SU-DHL-6 (cell line): ENCODE results near the gene RARG.

Source experiments
- EZH2phosphoT487 ChIP-seq: fragments of 200-600 bp; sonication (generic), shearing (Covaris generic); conservative IDR thresholded peaks from 2 replicates; pipeline ENCODE4 v1.6.1; 2018; ENCODE audit warnings: mild to moderate bottlenecking, antibody characterized with exemption, low read length, moderate library complexity, mixed read lengths
- TF ChIP-seq, protein P1 (sequence below): fragments of 200-600 bp; sonication (generic); IDR thresholded peaks from one replicate; pipeline ENCODE4 v1.5.1; 2017; ENCODE audit warnings: antibody characterized with exemption, mild to moderate bottlenecking, low read length, moderate library complexity; ENCODE audit not compliant: insufficient read depth, poor library complexity, severe bottlenecking

GRCh38 chr12:53213348-53213747, 18.7 kb downstream of the RARG start:
- TF ChIP-seq, protein P1, sequence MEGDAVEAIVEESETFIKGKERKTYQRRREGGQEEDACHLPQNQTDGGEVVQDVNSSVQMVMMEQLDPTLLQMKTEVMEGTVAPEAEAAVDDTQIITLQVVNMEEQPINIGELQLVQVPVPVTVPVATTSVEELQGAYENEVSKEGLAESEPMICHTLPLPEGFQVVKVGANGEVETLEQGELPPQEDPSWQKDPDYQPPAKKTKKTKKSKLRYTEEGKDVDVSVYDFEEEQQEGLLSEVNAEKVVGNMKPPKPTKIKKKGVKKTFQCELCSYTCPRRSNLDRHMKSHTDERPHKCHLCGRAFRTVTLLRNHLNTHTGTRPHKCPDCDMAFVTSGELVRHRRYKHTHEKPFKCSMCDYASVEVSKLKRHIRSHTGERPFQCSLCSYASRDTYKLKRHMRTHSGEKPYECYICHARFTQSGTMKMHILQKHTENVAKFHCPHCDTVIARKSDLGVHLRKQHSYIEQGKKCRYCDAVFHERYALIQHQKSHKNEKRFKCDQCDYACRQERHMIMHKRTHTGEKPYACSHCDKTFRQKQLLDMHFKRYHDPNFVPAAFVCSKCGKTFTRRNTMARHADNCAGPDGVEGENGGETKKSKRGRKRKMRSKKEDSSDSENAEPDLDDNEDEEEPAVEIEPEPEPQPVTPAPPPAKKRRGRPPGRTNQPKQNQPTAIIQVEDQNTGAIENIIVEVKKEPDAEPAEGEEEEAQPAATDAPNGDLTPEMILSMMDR: peak; percentile 93
- no peak for TF ChIP-seq EZH2phosphoT487
